COLO668 (cell line): ENCODE measurements around the gene C2.
"Not testable (repeated sequence)": the region's sequence is repeated elsewhere in the genome, so short reads cannot be mapped to it uniquely, and the experiment has no call there.

Experiments used
- DNase-seq: peaks from one replicate; lab custom pipeline; 2025; ENCODE audit not compliant: unreplicated experiment; lab: John Stamatoyannopoulos, UW

C2 gene

DNA sequence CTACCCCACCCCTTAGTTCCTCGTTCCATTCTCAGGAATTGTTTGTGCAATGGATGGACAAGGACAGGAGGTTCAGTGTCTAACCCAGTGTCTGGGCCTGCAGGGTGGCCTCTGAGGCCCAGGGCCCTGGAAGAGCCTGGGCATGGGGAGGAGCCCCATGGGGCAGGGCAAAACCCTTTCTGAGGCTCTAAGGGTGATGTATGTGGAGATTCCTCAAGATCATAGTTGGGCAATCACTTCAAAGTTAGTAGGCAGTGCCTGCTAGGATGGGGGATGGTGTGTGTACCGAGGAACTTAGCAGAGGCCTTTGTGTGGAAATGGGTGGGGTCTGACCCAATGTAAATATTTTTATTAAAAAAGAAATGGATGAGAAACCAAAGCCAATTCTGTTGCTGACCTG, 6.7 kb upstream of the C2 start:
- no peak for DNase-seq

DNA sequence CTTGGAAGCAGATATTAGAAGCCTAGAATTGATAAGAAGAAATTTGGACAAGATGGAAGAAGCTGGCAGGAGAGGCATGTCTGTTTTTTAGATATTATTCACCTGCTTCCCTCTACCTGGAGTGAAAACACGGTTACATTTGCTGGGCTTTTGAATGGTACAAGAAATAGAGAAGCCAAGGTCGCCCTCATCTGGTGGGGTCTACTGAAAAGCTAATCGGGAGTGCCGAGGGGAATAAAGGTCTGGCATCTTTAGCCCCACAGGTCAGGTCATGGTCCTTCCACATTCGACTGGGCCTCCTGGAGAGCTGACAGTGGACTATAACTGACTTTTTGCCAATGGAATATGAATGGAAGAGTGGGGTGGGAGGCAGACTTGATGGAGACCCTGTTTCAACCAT, 4.6 kb upstream of the C2 start:
- peak; percentile 8 for DNase-seq

DNA sequence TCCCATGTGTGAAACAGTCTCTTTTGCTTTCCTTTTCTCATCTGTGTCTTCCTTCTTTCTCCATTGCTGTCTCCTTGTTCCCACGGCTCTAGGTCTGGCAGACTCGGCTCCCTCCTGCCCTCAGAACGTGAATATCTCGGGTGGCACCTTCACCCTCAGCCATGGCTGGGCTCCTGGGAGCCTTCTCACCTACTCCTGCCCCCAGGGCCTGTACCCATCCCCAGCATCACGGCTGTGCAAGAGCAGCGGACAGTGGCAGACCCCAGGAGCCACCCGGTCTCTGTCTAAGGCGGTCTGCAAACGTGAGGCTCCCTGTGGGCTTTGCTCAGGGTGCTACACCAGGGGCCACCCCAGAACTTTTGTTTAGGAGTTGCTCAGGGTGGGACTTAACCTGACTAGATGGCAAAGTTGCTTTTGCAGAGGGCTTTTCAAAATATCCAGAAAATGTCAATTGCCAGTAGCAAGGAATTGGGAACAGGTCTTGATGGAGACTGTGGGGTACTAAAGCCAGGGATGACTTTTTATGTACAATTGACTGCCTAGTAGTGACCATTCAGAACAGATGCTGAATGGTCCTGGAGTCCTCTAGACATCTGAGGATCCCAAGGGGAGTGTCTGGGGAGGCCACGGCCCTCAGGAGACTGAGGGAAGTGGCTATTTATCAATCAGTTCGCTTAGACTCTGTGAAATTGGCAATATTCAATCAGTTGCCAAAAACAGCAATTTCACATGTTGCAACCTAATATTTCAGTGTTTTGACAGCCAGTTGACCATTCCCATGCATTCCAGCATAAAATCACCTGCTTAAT, 550 bp downstream of the C2 start:
- no peak for DNase-seq

DNA sequence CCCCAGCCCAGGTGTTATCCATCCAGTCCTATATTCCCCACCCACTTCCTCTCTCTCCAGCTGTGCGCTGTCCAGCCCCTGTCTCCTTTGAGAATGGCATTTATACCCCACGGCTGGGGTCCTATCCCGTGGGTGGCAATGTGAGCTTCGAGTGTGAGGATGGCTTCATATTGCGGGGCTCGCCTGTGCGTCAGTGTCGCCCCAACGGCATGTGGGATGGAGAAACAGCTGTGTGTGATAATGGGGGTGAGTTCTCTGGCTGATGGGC, 1.1 kb downstream of the C2 start:
- DNase-seq, result no peak

DNA sequence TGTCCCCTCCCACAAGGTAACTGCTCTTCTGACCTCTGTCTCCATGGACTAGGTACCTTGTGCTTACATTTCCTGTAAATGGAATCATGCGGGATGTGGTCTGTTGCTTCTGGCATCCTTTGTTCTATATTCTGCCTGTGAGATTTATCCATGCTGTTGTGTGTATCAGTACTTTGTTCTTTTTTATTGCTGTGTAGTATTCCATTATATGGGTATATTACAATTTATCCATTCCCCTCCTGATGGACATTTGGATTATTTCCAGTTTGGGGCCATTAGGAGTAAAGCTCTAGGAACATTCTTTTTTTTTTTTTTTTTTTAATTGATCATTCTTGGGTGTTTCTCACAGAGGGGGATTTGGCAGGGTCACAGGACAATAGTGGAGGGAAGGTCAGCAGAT, 3.4 kb downstream of the C2 start:
- no peak for DNase-seq

DNA sequence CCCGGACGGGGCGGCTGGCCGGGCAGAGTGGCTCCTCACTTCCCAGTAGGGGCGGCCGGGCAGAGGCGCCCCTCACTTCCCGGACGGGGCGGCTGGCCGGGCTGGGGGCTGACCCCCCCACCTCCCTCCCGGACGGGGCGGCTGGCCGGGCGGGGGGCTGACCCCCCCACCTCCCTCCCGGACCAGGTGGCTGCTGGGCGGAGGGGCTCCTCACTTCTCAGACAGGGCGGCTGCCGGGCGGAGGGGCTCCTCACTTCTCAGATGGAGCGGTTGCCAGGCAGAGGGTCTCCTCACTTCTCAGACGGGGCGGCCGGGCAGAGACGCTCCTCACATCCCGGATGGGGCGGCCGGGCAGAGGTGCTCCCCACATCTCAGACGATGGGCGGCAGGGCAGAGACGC, 4.6 kb downstream of the C2 start:
- DNase-seq, result not testable (repeated sequence)

DNA sequence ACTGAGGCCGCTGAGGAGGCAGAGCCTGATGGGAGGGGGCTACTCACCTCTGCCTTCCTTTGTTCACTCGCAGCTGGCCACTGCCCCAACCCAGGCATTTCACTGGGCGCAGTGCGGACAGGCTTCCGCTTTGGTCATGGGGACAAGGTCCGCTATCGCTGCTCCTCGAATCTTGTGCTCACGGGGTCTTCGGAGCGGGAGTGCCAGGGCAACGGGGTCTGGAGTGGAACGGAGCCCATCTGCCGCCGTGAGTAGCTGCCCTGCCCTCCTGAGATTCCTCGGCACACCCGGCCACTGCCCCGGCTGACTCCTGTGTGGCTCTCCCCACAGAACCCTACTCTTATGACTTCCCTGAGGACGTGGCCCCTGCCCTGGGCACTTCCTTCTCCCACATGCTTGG, 6.0 kb downstream of the C2 start:
- DNase-seq, result no peak

DNA sequence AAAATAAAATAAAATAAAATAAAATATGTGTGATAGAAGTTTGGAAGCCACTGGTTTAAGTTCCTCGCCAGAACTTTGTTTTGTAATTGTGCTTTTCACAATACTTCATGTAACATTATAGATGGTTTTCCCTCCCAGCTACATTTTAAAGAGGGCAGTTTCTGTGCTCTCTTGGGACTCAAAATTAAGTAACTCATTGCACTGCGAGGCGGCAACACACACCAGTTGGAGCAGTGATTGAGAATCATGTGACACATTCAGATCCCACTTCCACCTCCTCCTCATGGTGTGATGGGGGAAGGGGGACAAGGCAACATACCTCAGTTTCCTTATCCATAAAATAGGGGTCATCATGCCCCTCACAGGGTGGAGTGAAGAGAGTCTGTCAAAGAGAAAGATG, 7.5 kb downstream of the C2 start:
- DNase-seq, result no peak

DNA sequence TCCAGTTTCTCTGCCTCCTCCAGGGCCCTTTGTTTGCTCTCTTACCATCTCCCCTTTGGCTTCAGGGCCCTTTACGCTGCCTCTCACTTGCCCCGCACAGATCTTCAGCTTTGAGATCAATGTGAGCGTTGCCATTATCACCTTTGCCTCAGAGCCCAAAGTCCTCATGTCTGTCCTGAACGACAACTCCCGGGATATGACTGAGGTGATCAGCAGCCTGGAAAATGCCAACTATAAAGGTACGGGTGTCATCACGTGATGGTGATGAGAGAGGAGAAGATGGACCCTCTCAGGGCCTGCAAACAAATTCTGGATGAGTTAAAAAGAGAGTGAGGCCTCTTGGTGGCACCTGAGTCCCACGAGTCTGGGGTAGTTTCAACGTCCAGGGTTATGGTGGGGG, 8.3 kb downstream of the C2 start:
- no peak for DNase-seq

DNA sequence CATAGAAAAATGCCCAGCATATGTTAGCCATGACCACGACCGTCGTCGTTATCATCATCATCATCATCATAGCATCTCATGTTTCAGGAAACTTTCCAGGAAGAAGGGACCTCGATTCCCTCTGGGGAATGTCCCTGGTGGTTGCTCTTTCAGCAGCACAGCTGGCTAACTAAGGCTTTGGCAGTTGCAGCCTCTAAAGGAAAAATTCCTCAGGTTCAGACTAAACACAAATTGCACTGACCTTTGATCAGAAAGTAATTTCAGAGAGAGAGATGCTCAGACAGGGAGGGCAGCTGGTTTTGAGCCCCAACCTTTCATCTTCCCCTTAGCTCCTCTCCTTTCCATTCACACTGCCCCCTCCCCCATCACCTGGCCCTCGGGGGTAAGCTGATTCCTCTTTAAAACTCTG, 12.7 kb downstream of the C2 start:
- no peak for DNase-seq

DNA sequence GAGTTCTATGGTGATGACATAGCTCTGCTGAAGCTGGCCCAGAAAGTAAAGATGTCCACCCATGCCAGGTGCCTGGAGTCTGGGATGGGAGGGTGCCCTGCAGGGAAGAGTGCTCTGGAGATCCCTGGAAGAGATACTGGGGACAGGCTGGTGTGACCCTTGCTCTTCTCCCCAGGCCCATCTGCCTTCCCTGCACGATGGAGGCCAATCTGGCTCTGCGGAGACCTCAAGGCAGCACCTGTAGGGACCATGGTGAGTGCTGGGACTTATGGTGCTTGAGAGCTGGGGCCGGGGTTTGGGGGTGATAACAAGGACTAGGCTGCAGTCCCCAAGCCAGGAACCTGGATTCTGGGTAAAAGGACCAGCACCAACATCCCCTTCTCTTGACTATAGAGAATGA, 16.2 kb downstream of the C2 start:
- no peak for DNase-seq

DNA sequence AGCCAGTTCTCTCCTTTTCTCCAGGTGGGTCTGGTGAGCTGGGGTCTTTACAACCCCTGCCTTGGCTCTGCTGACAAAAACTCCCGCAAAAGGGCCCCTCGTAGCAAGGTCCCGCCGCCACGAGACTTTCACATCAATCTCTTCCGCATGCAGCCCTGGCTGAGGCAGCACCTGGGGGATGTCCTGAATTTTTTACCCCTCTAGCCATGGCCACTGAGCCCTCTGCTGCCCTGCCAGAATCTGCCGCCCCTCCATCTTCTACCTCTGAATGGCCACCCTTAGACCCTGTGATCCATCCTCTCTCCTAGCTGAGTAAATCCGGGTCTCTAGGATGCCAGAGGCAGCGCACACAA, 17.6 kb downstream of the C2 start:
- no peak for DNase-seq

DNA sequence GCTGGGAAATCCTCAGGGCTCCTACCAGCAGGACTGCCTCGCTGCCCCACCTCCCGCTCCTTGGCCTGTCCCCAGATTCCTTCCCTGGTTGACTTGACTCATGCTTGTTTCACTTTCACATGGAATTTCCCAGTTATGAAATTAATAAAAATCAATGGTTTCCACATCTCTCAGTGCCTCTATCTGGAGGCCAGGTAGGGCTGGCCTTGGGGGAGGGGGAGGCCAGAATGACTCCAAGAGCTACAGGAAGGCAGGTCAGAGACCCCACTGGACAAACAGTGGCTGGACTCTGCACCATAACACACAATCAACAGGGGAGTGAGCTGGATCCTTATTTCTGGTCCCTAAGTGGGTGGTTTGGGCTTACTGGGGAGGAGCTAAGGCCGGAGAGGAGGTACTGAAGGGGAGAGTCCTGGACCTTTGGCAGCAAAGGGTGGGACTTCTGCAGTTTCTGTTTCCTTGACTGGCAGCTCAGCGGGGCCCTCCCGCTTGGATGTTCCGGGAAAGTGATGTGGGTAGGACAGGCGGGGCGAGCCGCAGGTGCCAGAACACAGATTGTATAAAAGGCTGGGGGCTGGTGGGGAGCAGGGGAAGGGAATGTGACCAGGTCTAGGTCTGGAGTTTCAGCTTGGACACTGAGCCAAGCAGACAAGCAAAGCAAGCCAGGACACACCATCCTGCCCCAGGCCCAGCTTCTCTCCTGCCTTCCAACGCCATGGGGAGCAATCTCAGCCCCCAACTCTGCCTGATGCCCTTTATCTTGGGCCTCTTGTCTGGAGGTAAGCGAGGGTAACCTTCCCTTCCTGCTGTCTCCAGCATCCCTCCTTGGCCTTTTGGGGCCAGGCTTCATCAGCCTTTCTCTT, 18.2 kb downstream of the C2 start, which contains the start of gene CFB:
CFB (plus strand) TSS at position 589 of the 863 bp plus-strand sequence; CDS start at position 716, 127 bp downstream.
- no peak for DNase-seq

DNA sequence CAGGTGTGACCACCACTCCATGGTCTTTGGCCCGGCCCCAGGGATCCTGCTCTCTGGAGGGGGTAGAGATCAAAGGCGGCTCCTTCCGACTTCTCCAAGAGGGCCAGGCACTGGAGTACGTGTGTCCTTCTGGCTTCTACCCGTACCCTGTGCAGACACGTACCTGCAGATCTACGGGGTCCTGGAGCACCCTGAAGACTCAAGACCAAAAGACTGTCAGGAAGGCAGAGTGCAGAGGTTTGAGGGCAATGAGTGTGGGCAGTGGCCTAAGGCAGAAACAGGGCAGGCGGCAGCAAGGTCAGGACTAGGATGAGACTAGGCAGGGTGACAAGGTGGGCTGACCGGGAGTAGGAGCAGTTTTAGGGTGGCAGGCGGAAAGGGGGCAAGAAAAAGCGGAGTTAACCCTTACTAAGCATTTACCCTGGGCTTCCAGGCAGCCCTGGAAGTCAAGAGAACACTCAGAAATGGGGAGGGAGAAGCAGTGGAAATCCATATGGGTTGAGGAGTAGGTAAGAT, 18.9 kb downstream of the C2 start:
- DNase-seq, result no peak

DNA sequence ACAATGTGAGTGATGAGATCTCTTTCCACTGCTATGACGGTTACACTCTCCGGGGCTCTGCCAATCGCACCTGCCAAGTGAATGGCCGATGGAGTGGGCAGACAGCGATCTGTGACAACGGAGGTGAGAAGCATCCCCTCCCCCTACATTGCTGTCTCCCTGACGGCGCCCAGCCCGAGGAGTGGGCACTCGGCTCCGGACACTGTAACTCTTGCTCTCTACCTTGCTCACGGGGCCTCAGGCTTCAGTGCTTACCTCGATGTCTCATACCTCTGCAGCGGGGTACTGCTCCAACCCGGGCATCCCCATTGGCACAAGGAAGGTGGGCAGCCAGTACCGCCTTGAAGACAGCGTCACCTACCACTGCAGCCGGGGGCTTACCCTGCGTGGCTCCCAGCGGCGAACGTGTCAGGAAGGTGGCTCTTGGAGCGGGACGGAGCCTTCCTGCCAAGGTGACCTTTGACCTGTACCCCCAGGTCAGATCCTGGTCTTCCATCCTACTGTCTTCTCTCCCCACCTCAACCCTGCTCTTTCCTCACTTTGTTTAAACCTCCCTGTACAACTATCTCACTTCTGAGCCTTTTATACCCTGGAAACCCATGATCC, 19.7 kb downstream of the C2 start:
- DNase-seq, result no peak

DNA sequence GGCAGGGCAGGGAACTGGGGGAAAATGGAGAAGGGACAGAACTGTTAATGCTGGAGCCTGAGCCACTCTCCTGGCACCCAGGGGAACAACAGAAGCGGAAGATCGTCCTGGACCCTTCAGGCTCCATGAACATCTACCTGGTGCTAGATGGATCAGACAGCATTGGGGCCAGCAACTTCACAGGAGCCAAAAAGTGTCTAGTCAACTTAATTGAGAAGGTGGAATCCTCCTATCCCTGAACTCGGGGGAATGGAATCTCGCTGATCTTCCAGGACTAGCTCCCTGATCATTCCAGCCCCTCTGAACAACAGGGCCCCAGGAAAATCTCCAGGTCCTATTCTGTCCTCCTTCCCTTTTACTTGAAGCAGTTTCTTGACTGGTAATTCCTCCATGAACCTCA, 20.3 kb downstream of the C2 start:
- no peak for DNase-seq

DNA sequence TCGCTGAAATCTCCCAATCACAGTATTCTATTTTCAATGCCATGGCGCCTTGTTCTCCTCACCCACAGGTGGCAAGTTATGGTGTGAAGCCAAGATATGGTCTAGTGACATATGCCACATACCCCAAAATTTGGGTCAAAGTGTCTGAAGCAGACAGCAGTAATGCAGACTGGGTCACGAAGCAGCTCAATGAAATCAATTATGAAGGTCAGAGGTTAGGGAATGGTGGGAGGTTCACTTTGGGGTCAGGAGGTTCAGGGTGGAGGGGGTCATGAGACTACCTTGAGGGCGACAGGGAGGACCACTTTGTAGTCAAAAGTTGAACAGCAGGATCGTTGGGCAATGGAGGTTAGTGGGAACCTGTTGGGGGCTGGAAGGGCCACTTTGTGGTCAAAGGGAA, 20.8 kb downstream of the C2 start:
- DNase-seq, result no peak

DNA sequence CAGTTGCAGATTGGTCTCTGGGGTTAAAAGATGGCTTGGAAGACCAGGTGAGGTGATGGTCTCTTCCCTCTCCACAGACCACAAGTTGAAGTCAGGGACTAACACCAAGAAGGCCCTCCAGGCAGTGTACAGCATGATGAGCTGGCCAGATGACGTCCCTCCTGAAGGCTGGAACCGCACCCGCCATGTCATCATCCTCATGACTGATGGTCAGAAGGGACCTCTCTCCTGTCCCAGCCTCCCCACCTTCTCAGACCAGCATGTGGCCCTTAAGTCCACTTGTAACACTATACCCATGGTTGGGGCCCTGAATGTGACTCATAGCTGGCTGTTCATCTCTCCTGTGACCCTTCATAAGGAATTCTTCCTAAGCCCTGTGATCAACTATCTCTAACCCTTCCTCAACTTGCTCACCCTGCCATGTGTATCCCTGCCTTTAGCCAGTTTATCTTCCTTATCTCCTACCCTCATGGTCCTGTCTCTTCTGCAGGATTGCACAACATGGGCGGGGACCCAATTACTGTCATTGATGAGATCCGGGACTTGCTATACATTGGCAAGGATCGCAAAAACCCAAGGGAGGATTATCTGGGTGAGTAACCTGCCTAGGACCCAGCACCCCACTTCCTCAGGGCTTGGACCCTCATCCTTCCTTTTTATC, 21.4 kb downstream of the C2 start:
- no peak for DNase-seq

DNA sequence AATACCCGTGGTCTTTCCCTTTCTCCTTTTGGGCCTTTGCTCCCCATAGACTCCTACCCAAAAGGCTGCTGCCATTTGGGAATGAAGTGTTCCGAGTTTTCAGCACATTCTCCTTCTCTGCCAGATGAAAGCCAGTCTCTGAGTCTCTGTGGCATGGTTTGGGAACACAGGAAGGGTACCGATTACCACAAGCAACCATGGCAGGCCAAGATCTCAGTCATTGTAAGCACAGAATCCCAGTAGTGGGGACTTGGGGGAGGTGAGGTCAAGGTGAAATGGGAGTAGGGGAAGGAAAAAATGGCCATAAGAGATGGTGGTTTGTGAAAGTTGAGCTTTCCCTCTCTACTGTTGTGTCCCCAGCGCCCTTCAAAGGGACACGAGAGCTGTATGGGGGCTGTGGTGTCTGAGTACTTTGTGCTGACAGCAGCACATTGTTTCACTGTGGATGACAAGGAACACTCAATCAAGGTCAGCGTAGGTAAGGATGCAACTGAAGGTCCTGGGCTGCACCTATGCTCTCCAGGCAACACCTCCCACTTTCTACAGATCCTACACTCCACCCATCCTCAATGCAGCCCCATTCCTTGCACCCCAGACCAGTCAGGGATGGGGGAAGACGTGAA, 22.5 kb downstream of the C2 start:
- DNase-seq, result no peak

DNA sequence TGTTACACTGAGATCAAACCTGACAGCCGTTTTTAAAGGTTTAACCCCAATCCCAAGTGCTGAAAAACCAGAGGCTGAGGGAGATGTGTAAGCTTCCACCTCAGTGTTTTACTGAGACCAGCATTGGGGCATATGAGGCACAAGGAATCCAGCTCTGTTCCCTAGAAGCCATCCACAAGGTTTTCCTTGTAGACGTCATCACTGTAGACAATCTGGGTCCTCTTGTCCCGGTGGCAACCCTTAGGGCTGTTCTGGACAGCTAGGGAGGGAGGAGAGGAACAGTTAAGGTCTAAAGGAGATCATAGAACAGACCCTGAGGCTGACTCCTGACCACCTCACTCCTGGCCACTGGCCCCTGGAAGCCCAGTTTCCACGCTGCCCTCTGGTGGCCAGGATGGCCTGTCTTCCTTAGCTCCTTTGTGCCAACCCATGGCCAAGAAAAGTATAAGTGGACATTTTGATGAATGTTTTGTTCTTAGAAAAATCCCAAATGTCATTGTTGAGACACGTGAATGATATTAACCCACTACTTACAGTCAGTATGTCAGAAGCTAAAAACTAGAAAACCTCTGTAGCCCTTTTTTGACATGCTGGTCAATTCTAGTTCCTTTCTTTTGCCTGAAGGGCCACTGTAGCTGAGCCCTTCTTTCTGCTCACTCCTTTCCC, 24.8 kb downstream of the C2 start:
- DNase-seq, result peak; percentile 28

DNA sequence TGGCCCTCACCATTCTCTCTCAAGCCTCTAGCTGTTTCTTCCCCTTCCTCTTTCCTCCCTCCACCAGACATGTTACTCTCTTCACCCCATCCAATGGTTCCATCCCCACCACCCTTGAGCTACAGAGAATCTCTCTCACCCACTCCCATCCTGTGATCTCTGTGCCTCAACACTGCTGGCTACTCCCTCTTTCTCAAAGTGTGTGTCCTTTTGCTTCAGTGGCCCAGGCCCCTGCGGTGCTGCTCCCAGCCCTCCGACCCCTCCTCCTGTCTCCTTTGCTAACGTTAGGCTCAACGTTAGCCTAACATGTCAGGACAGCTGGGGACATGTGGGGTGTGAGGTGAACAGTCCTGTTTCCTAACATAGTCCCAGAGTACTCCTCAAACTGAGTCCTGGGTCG, 25.4 kb downstream of the C2 start:
- DNase-seq, result no peak
